Mononuclear cell (primary cell): ENCODE results near the gene DNAI2. TPM values are rescaled to one million over a fixed set of nuclear protein-coding genes. Genes with fewer than 3 reads are reported as not detected.

ENCODE experiments used
- H3K27me3 ChIP-seq: 2 replicates; pipeline ENCODE4 v1.6.0; 2011; ENCODE audit warnings: low read length, control low read depth; ENCODE audit not compliant: insufficient read depth
- H3K4me1 ChIP-seq: 2 replicates; pipeline ENCODE4 v1.5.1; 2011; ENCODE audit warnings: mild to moderate bottlenecking, low read length, control low read depth; ENCODE audit not compliant: insufficient read depth
- H3K4me3 ChIP-seq: 2 replicates; pipeline ENCODE4 v1.5.1; 2011; ENCODE audit warnings: mild to moderate bottlenecking, low read length, moderate library complexity
- H3K9me3 ChIP-seq: 2 replicates; pipeline ENCODE4 v1.5.1; 2011; ENCODE audit warnings: low read depth, mild to moderate bottlenecking, control low read depth, low read length
- total RNA-seq: library from RNA; depleted of rRNA; stranded (reverse); fragments of >200 nt; gene quantifications from one replicate; pipeline ENCODE4 v1.2.3, GENCODE V29; 2012

DNAI2 gene
- total RNA-seq, 1 donor = 0.21 TPM

DNA sequence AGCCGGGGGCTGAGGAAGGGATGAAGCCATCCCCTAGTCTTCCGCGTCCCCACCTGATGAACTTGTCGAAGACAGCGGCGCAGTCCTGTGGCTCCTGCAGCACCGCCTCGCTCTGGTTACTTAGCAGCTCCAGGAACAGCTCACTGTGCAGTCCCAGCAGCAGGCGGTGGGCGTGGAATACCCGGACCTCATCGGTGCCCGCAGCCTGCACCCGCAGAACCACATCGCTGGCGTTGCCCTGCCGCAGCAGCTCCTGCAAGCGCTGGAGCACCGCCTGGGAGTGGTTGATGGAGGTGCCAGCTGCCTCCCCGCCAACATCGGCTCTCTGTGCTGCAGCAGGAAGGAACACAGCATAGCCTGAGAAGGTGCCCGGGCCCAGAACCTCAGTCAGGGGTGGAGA lies 85.9 kb downstream of the DNAI2 start:
- Histone ChIP-seq H3K4me3 (no peak overlapping the region), H3K9me3 (no peaks in the 10 kb centered on the region), H3K4me1 (no peaks in the 10 kb centered on the region), H3K27me3 (peaks cover 43% of the 10 kb centered on the region)

DNA sequence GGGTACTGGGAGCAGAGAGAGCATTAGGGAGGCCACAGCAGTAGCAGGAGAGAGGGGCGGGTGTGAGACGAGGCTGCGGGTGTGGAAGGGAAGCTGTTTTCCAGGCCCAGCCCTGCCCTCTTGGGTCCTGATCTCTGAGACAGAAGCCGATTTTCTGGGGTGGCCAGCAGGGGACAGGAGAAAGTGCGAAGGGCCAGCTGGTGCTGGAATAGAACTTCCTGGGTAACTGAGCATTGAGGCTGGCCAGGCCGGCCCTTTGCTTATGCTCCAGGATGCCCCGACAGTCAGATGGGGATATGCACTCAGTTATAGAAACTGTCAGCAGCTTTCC lies 86.8 kb downstream of the DNAI2 start:
- Histone ChIP-seq H3K4me1 (no peaks in the 10 kb centered on the region), H3K9me3 (no peaks in the 10 kb centered on the region), H3K27me3 (peaks cover 34% of the 10 kb centered on the region), H3K4me3 (no peak overlapping the region)

DNA sequence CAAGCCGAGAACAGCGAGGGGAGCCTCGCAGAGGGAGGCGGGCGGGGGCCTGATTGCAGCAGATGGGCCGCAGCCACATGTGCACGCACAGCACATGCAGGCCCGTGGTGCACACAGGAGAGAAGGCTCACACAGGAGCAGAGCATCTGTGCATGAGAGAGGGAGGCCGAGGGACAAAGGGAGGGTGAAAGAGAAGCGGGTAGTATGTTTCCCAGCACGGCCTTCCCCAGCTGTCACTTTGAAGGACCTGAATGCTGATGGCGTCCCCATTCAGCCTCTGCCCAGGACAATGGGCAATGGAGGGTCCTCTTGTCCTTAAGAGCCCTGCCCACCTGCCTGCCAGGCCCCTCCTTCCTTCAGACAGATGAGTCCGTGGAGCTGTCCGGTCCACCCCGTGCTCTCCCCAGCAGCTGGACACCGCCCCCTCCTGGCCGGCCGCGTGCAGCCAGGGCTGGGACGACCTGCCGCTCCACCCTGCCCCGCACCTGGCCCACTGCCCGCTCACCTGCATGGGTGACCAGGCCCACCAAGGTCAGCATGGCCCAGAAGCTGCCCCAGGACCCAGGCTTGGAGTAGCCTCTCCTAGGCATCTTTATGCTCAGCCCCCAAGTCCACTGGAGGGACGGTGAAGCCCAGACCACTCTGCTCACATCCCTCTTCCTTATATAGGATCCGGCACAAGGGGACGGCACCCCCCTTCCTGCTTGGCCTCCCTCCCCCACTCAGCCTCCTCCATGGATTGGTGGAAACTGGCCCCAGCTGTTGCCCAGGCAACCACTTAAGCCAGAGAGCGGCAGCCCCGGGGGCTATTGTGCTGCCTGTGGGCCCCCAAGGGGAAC lies 87.4 kb downstream of the DNAI2 start, which contains the start of gene BTBD17:
Gene BTBD17, minus strand, starts transcription at position 639 of the 839 bp plus-strand sequence. Its CDS starts 49 bp downstream, at position 590.
- Histone ChIP-seq H3K4me1 (no peaks in the 10 kb centered on the region), H3K9me3 (no peaks in the 10 kb centered on the region), H3K4me3 (no peak within 1 kb of the TSS), H3K27me3 (peaks cover 28% of the 10 kb centered on the region)

DNA sequence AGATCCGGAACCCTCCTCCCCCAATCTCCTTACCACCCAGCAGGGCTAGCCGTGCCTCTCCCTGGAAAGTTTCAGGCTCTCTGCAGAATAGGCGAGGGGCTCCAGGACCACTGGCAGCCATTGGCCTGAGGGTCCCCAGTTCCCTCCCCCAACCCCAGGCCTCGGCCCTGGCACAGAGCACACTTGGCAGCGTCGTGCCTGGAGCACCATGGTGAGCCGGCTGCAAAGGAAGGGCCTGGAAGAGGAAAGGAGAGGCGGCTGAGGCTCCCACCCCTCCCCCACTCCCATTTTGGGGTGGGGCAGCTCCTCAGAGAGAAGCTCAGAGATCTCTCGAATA lies 88.0 kb downstream of the DNAI2 start:
- Histone ChIP-seq H3K4me1 (no peaks in the 10 kb centered on the region), H3K27me3 (peaks cover 23% of the 10 kb centered on the region), H3K9me3 (no peaks in the 10 kb centered on the region), H3K4me3 (no peak overlapping the region)

DNA sequence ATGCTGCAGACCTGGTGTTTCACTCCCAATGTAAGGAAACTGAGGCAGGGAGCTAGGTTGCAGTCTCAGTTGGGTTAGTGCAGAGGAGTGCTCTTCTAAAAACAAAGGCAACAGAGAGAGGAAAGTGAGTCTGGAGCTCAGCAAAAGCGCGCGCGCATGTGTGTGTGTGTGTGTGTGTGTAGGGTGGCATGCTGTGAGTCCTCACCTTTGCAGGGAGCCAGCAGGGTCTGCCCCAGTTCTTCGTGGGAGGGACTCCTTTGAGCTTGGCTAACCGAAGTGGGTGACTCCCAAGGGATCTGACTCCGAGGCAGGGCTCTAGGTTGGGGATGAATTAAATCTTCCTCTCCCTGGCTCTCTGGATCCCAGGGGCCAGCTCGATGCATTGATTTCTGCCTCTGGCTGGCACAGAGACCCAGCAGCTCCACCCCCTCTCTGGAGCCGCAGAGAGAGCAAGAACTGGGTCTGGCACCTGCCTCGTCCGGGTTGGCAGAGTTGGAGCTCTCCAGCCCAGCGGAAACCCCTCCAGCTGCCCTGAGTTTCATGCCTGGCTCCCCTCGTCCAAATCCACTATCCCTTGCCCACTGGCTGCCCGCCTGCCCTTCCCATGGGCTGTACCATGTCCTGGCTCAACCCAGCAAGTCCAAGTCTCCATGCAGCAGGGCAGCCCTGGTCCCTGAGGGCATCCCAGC lies 88.9 kb downstream of the DNAI2 start:
- Histone ChIP-seq H3K27me3 (peaks cover 14% of the 10 kb centered on the region), H3K4me3 (no peak overlapping the region), H3K9me3 (no peaks in the 10 kb centered on the region), H3K4me1 (no peaks in the 10 kb centered on the region)

Other genes with a start within 250 kb of the DNAI2 start
- gene RPL38, start 70.6 kb upstream of the DNAI2 start, total RNA-seq = 976 TPM
- 8.5 TPM for gene TTYH2, start 60.7 kb upstream of the DNAI2 start, total RNA-seq
- gene KIF19, start 52.0 kb downstream of the DNAI2 start, total RNA-seq = 1.2 TPM
- not detected for gene BTBD17, start 87.6 kb downstream of the DNAI2 start, total RNA-seq
- gene GPR142, start 93.3 kb downstream of the DNAI2 start, total RNA-seq = not detected
- gene GPRC5C, start 157.9 kb downstream of the DNAI2 start, total RNA-seq = 0.31 TPM
- 20.8 TPM for gene CD300A, start 192.4 kb downstream of the DNAI2 start, total RNA-seq